Stimulated activated naive CD8-positive, alpha-beta T cell treated with anti-CD3 and anti-CD28 coated beads, Interleukin-15, Interleukin-2, amounts not matched to agents 100 U/mL and 50 U/mL, for 24 hours (primary cell): ENCODE measurements around the gene DPH1.

Experiments
- ATAC-seq: fragments of 150-1000 bp; cut with Tn5 transposase; one replicate; pipeline ENCODE4 v1.10.0; 2021
- DNase-seq: peaks from one replicate; pipeline ENCODE4 v3.0.0; 2021

The DPH1 gene

DNA sequence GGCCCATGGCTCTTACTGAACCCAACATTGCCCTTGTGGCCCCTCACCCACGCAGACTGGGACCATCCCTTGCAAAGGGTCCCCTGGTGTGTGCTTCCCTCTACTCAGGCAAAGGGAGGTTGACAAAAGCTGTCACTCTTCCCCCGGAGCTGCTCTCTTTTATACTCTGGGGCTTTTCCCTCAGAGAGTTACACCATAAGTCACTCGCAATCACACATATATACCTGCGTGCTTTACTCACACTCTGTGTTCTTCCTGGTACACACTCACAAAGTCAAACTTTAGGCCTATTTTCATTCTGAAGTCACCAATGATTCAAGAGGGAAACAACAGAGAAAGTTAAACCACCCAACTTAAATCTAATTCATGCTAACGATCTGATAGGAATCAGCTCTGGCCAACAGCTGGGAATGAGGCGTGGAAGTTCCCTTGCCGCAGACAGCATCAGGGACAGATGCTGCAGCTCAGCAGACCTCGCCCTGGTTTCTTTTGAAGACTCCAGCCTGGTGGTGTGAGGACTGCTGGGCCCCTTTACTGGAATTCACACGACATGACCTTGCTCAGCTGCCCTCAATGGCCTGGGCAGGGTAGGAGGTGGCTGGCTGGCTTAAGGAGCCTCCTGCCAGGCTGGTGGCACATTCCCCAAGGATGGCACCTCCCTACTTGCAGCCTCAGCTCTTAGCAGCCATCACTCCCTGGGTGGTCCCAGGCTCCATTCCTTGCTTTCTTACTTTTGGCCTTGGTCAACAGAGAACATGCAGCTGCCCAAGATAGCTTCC is 52.2 kb downstream of the DPH1 start:
- no peak for ATAC-seq

GRCh38 chr17:2083613-2084035 is 53.7 kb downstream of the DPH1 start:
- DNase-seq (no peak), ATAC-seq (no peak)

More for the DNA sequence above, 52.2 kb downstream of the DPH1 start:
- DNase-seq: no peak

DNA sequence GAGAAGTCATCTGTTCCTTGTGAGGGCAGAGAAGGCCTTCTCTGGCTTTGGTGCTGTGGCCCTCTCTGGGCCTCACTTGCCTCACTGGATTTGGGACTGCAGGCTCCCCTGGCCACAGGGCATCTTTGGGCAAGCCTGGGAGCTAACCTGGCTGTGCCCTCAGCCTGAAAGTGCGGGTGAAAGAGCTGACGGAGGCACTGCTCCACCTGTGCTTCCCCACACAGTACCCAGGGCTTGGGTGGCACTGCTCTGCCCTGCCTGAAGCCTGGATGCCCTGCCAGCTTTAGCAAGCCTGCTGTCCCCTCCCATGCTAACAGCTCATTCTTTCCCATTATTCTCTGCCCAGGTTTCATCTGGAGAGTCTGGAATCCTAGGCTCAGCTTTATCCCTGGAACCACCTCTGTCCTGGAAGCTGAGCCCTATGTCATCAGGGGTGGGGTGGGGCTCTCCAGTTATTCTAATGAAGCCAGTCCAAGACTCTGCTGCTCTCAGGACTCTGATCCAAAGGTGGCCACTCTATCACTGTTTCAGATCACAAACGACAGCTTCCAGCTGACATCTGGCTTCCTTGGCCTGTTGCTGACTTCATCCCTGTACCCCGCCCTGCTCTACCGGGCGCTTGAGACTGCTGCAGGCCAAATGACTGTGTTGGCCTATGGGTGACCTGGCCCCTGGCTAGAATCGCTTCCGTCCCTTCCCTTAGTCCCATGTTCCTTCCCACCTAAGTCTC is 54.2 kb downstream of the DPH1 start:
- no peak for ATAC-seq
- DNase-seq: no peak

- DNase-seq: no peak
- ATAC-seq: no peak
These were observed 55.1 kb downstream of the DPH1 start for GRCh38 chr17:2084766-2085647.

DNA sequence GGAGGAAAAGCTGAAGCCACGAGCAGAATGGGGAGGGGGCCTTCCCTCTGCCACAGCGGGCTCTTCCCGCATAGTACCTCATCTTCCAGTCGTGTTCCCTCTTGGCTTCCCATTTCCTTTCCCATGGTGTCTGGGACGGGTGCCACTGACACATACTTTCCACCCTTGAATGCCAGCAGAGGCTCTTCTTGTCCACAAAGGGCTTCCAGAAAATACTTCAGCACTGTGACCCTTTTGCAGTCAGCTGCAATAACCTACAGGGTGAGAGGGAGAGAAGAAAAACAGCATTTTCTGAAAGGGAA is 55.6 kb downstream of the DPH1 start:
- DNase-seq (no peak), ATAC-seq (no peak)

- DNase-seq: no peak
These were observed 56.4 kb downstream of the DPH1 start for GRCh38 chr17:2086306-2086705.

DNA sequence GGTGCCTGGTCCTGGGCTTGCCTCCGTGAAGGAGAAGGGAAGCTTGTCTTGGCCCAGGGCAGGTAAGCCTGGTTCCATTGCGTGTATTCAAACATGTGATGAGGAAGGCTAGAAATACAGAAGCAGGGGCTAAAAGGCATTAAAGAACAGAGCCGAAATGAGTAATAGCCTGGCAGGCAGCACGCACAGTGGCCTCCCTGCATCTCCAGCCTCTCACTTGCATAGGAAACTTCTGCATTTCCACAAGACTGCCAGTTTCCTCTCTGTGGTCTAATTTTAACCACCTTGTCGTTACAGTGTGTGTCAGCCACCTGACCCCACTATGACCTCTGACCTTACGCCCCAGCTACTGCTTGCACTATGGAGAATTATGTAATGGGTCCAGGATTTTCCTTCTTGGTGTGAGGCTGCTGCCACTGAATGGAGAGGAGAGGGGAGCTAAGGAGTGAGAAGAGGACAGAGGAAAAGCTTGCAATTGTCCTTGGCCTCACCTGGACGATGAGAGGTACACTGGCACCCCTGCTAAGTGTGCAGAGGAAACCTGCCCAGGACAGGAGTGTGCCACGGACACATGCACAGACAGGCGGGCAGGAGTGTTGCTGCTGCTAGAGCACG is 57.8 kb downstream of the DPH1 start:
- peak; percentile 66 for DNase-seq

More at GRCh38 chr17:2086306-2086705, 56.4 kb downstream of the DPH1 start:
- no peak for ATAC-seq

DNA sequence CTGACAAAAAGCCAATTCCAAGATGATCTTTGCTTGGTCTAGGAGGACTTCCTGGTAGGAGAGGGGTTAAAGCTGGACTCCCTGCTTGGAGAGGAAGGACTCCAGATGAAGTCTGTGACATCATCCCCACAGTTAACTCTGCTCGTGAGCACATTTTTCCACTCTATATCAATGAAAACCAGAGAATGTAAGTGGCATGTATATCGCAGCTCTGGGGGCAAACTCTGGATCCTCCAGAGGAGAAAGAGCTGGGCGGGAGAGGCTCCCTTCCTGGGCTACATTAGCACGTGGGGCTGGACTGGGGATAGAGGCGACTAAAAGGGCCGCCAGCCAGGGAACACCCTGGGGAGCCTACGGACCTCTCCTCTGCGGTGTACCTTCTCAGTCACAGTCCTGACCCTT is 59.1 kb downstream of the DPH1 start:
- peak; percentile 41 for ATAC-seq
- no peak for DNase-seq

More for the DNA sequence above, 57.8 kb downstream of the DPH1 start:
- ATAC-seq: peak; percentile 68

DNA sequence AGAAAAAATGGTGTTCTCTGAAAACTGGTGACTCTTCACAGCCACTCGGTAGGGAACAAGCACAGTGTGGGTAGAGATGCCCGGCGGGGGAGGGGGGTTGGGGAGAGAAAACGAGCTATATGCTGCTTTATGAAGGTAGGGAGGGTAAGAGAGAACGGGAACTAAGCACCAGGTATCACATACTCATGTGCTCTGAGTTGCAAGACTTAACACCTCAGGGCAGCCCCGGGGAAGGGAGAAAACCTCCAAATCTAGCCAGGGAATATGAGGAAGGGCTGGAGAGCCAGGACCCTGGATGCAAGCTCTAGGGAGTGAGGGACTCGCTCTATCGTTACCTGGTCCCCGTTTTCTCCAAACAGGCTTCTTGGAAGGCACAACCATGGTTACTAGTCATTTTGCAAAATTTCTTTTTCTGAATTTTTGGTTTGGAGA is 60.3 kb downstream of the DPH1 start:
- ATAC-seq: no peak

GRCh38 chr17:2090804-2091534 is 61.0 kb downstream of the DPH1 start:
- ATAC-seq: no peak
- DNase-seq: no peak

More for the DNA sequence above, 60.3 kb downstream of the DPH1 start:
- DNase-seq: no peak

- no peak for DNase-seq
- ATAC-seq: no peak
These were observed 62.3 kb downstream of the DPH1 start for GRCh38 chr17:2092253-2092652.

GRCh38 chr17:2093349-2093748 is 63.4 kb downstream of the DPH1 start:
- DNase-seq (no peak), ATAC-seq (no peak)
